HUES64 (cell line): ENCODE data around the gene DDX51.

Experiments
- H3K27ac ChIP-seq: 2 replicates; pipeline ENCODE4 v1.7.0; 2013; ENCODE audit warnings: low read depth, low read length, inconsistent platforms
- H3K27me3 ChIP-seq: 2 replicates; pipeline ENCODE4 v1.6.1; 2013; ENCODE audit warnings: mild to moderate bottlenecking, low read length; ENCODE audit not compliant: insufficient read depth
- H3K36me3 ChIP-seq: 2 replicates; pipeline ENCODE4 v1.6.1; 2013; ENCODE audit warnings: mild to moderate bottlenecking, low read length; ENCODE audit not compliant: insufficient read depth
- H3K4me1 ChIP-seq: 2 replicates; pipeline ENCODE4 v1.6.1; 2013; ENCODE audit warnings: mild to moderate bottlenecking, low read length, moderate library complexity; ENCODE audit not compliant: insufficient read depth
- H3K4me3 ChIP-seq: 2 replicates; pipeline ENCODE4 v1.5.1; 2013; ENCODE audit warnings: mild to moderate bottlenecking, low read length, moderate library complexity
- H3K9ac ChIP-seq: 2 replicates; pipeline ENCODE4 v1.6.1; 2013; ENCODE audit warnings: mild to moderate bottlenecking, low read depth, low read length
- H3K9me3 ChIP-seq: 2 replicates; pipeline ENCODE4 v1.6.1; 2013; ENCODE audit warnings: low read depth, low read length; ENCODE audit not compliant: insufficient read depth
- WGBS: fragments of 150-250, 120-280 bp; methylation state at CpG from one replicate; pipeline ENCODE4 v1.1.7; 2013; ENCODE audit warnings: missing lambda C conversion rate; 5-methylcytosine and 5-hydroxymethylcytosine counted together

DDX51 gene

DNA sequence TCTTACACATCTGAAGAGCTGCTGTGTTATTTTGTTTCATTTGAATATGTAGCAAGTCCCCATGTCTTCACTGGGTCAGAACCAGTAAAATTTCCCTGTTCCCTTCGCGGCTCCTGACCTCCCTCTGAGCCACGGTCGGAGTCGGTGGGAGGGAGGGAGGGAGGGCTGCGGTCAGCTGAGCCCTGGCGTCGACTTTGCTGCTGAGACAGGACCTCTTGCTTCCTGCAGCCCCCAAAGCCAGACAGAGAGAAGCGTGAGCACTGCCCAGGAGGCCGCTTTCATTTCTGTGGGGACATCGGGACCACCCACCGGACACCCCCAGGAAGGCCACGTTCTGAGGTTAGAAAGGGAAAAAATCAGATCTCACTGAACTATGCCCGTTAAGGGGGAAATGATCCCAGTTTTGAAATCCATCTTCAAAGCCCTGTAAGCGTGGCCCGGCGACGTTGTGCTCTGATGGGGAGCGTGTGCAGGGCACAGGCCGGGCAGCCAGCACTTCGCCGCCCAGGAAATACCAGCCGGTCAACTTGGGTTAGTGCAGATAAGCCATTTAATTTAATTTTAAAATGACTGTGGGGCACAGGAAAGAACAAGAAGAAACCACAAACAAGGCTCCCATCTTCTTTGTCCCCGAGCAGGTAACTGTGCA is 42.2 kb upstream of the DDX51 start:
- Histone ChIP-seq H3K36me3 (no peaks in the 10 kb centered on the region), H3K9me3 (peaks cover 10% of the 10 kb centered on the region; the same call in 1 of the 2 replicates), H3K4me3 (no peak overlapping the region), H3K27me3 (peaks cover 77% of the 10 kb centered on the region), H3K9ac (no peak overlapping the region), H3K27ac (no peak overlapping the region), H3K4me1 (no peaks in the 10 kb centered on the region)
- WGBS: 74% methylated on average over 24 of the region's 24 CpGs

DNA sequence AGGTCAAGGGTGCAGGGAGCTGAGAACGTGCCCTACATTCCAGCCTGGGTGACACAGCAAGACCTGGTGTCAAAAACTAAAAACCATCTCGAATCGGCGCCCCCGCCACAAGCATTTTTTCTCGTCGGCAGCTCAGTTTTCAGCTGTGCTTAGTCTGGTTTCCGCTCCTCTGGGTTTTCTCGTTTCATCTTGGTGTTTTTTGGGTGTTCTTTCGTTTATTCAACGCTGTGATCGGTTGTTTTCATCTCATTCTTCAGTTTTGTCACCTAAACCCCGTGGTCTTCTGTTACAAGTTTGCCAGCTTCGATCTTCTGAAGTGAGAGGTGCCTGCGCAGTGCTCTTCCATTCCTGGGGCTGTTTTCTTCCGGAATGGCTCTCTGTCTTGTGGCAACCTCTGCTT is 41.6 kb upstream of the DDX51 start:
- H3K36me3 ChIP-seq: no peaks in the 10 kb centered on the region
- no peak overlapping the region for H3K27ac ChIP-seq
- WGBS: 76% methylated on average over 16 of the region's 16 CpGs
- H3K9me3 ChIP-seq: peaks cover 10% of the 10 kb centered on the region; the same call in 1 of the 2 replicates
- no peak overlapping the region for H3K4me3 ChIP-seq
- peaks cover 71% of the 10 kb centered on the region for H3K27me3 ChIP-seq
- no peaks in the 10 kb centered on the region for H3K4me1 ChIP-seq
- no peak overlapping the region for H3K9ac ChIP-seq

DNA sequence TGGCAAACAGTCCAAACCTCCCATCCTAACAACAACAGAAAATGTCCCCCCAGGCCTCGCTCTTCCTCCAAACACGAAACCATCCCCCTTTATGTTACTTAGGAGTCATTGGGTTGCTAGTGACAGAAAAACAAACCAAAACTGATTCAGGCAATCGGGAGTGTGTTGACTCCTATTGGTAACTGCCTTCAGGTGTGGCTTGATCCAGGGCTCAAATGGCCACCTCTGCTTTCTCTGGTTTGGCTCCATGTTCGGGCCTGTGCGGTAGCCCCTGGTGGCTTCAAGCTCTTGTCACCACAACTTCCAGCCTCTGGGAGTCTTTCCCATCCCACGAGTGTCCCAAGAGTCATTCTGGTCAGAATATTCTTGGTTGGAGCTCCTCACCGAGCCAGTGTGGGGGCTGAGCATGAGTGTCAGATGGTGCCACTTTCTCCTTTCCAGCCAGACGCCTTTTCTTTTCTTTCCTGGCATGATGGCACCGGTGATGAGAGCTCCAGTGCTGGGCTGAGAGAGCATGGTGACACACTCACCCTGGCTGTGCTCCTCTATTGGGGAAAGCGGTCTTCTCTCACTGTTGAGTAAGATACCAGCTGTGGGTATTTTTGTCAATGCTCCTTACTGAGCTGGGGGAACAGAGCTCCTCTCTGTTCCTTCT is 38.7 kb upstream of the DDX51 start:
- no peak overlapping the region for H3K4me3 ChIP-seq
- no peaks in the 10 kb centered on the region for H3K36me3 ChIP-seq
- WGBS: 76% methylated on average over 10 of the region's 10 CpGs
- H3K9me3 ChIP-seq: peaks cover 8% of the 10 kb centered on the region; the same call in 1 of the 2 replicates
- no peaks in the 10 kb centered on the region for H3K4me1 ChIP-seq
- no peak overlapping the region for H3K9ac ChIP-seq
- peaks cover 43% of the 10 kb centered on the region for H3K27me3 ChIP-seq
- H3K27ac ChIP-seq: no peak overlapping the region

DNA sequence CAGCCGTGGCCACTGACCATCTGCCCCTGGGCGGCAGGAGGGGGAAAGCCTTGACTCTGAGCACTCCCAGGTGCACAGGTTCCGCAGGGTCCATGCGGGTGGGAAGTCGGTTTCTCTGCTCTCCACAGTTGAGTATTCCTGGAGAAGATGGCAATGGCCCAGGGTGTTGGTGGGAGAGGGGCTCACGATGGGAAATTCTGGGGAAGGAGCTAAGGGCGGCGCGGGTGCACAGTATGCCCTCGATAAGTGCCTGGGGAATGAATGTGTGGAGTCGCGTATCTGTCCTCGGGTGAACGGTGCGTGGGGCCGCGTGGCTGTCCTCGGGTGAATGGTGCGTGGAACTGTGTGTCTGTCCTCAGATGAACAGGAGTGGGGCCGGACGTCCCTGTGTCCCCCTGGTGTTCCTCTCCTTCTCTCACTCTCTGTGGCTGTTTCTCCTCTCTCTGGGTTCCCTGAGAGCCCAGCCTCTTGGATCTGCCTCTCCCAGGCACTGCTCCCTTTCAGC is 38.1 kb upstream of the DDX51 start:
- H3K9me3 ChIP-seq: peaks cover 8% of the 10 kb centered on the region; the same call in 1 of the 2 replicates
- H3K27me3 ChIP-seq: peaks cover 39% of the 10 kb centered on the region
- no peak overlapping the region for H3K4me3 ChIP-seq
- no peaks in the 10 kb centered on the region for H3K4me1 ChIP-seq
- no peak overlapping the region for H3K27ac ChIP-seq
- H3K9ac ChIP-seq: no peak overlapping the region
- WGBS: 92% methylated on average over 21 of the region's 21 CpGs
- no peaks in the 10 kb centered on the region for H3K36me3 ChIP-seq

DNA sequence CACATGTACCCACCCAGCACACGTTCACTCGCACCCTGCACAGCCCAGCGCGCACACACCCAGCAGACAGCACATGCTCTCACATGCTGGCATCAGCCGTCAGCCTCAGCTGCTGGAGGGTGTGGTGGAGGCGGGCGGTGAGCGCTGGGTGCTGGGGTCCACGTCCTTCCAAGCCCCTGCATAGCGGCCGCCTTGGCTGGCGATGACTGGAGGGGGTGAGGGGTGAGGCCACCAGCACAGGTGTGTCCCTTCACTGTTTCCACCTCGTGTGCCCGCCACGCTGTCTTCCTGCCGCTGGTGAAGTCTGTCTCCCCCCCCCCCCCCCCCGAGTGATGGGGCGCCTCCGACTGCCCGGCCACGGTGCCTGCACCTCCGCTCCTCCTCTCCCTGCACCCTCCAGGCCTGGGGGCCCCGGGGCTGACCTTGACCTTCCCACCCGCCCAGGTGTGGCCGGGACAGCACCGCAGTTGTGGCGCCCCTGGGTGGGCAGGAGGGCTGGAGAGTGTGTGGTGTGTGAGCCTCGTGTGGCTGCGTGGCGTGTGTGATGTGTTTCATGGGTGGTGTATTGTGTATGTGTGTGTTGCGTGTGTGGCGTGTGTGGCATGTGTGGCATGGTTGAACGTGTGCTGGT is 37.6 kb upstream of the DDX51 start:
- Histone ChIP-seq H3K4me3 (no peak overlapping the region), H3K27me3 (peaks cover 33% of the 10 kb centered on the region), H3K9ac (no peak overlapping the region), H3K9me3 (peaks cover 8% of the 10 kb centered on the region; the same call in 1 of the 2 replicates), H3K27ac (no peak overlapping the region), H3K4me1 (no peaks in the 10 kb centered on the region), H3K36me3 (no peaks in the 10 kb centered on the region)
- 91% methylated on average over 32 of the region's 33 CpGs for WGBS

DNA sequence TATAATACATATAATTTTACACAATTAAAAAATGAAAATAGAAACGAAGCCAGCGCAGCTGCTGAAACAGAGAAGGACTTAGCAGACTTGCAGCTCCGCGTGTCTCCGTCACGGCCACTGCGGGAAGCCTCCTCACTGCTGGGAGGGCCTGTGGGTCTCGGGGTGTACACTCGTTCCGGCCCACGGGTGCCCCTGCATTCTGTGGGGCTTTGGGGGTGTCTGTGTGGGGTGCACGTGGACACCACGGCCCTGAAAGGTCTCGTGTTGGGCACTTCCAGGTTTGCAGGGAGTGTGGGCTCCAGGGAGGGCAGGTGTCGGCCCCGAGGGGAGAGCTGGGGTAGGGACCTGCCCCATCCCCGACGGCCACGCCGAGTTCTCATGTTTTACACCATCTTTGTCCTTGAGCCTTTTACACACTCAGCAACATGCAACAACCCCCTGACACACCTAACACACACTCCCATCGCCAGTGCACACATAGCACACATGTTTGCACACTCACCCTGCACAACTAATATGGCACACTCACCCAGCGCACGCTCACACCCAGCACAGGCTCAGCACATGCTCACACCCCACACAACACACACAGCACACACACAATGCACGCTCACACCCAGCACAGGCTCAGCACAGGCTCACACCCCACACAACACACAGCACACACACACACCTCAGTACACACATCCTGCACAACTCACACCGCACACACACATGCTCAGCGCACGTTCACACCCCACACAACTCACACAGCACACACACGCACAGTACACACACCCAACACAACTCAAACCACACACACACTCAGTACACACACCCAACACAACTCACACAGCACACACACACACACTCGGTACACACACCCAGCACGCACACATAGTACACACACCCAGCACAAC is 36.8 kb upstream of the DDX51 start:
- H3K4me1 ChIP-seq: no peaks in the 10 kb centered on the region
- no peak overlapping the region for H3K9ac ChIP-seq
- peaks cover 25% of the 10 kb centered on the region for H3K27me3 ChIP-seq
- no peak overlapping the region for H3K27ac ChIP-seq
- H3K9me3 ChIP-seq: peaks cover 8% of the 10 kb centered on the region; the same call in 1 of the 2 replicates
- no peak overlapping the region for H3K4me3 ChIP-seq
- 84% methylated on average over 30 of the region's 30 CpGs for WGBS
- no peaks in the 10 kb centered on the region for H3K36me3 ChIP-seq

DNA sequence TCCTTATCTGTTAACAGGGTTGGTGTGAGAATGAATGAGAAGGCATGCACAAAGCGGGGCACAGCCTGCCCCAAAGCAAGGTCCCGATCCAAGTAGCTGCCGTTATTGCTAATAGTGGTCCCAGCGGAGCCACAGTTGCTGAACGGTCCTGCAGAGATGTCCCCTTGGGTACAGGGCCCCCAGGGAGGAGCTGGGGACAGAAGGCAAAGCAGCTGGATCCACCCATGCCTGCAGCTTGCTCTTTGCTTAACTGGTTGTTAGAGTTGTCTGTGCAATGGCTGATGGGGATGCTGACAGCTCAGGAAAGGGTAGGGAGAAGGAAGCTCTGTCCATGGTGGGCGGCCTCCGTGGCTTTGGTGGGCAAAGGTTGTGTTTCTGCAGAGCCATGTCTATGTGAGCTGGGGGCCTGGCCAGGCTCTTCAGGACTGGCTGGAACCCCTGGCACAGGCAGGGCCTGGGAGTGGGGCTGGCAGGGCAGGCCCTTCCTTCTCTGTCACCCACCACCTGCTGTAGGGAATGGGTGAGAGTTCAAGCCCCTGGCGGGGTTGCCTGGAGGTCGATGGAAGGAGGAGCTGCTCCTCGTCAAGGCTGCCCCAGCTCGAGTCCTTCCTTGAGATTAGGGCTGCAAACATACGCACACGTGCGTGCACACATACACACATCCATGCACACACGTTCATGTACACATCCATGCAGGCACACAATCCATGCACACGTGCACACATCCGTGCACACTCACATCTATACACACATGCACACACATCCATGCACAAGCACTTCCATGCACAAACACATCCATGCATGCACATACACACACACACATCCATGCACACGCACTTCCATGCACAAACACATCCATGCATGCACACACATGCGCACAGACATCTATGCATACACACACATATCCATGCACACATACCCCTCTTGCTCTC is 35.6 kb upstream of the DDX51 start:
- H3K9me3 ChIP-seq: peaks cover 8% of the 10 kb centered on the region; the same call in 1 of the 2 replicates
- peaks cover 15% of the 10 kb centered on the region for H3K27me3 ChIP-seq
- no peak overlapping the region for H3K4me3 ChIP-seq
- no peaks in the 10 kb centered on the region for H3K36me3 ChIP-seq
- WGBS: 80% methylated on average over 19 of the region's 19 CpGs
- H3K9ac ChIP-seq: no peak overlapping the region
- no peaks in the 10 kb centered on the region for H3K4me1 ChIP-seq
- no peak overlapping the region for H3K27ac ChIP-seq

DNA sequence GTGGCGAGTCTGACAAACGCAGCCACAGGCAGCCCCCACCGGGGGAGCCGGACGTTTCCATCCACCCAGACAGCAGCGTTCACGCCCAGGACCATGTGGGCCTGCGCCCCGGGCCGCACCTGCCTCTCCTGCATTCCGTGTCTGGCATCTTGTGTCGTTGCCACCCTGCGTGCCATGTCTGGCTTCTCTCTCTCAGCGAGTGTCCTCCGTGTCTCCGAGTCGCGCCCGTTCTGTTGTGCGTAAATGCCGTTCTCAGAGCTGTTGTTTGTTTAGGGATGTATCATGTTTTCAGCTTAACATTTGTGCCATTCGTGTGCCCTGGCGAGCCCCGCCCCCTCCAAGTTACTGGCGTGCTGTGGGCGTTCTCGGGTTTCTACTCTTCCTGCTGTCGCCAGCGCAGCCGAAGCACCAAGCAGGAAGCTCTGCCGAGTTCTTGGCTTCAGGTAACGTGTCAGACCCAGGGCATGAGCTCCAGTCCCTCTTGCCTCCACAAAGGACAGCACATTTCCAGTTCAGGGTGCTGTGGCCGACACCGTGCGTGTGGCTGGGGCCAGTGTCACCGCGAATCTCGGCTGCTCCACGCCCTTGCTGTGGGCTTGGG is 34.8 kb upstream of the DDX51 start:
- Histone ChIP-seq H3K9ac (no peak overlapping the region), H3K4me3 (no peak overlapping the region), H3K4me1 (no peaks in the 10 kb centered on the region), H3K27ac (no peak overlapping the region), H3K27me3 (peaks cover 14% of the 10 kb centered on the region), H3K36me3 (no peaks in the 10 kb centered on the region), H3K9me3 (peaks cover 11% of the 10 kb centered on the region; the same call in 1 of the 2 replicates)
- 83% methylated on average over 39 of the region's 39 CpGs for WGBS

DNA sequence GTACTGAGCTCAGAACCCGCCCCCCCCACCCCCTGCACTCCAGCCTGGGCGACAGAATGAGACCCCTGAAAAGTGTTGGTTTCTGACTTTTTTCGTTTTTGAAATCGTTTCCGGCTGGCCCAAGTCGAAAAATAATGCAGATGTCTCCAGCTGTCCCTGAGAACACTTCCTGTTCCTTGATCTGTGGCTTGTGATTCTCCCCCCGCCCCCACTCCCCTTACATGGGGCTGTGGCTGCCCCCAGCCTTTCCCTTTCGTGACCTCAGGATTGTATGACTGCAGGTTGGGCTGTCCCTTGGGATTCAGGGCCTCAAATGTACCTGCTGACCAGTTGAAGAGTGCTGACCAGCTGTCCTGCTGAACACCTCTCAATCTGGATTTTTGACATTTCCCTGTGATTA is 34.2 kb upstream of the DDX51 start:
- no peaks in the 10 kb centered on the region for H3K4me1 ChIP-seq
- no peak overlapping the region for H3K27ac ChIP-seq
- no peaks in the 10 kb centered on the region for H3K36me3 ChIP-seq
- peaks cover 11% of the 10 kb centered on the region; the same call in 1 of the 2 replicates for H3K9me3 ChIP-seq
- no peak overlapping the region for H3K4me3 ChIP-seq
- H3K27me3 ChIP-seq: peaks cover 10% of the 10 kb centered on the region
- 60% methylated on average over 8 of the region's 8 CpGs for WGBS
- no peak overlapping the region for H3K9ac ChIP-seq
